Neuron (in vitro differentiated cells): Measurements from ENCODE around the gene GLYATL3.
"Not testable (repeated sequence)": the region's sequence is repeated elsewhere in the genome, so short reads cannot be mapped to it uniquely, and the experiment has no call there.

Experiments
- H2AFZ ChIP-seq: one replicate; pipeline ENCODE4 v1.6.1; 2013; ENCODE audit warnings: low read depth, mild to moderate bottlenecking, inconsistent platforms, low read length, moderate library complexity
- H3K27me3 ChIP-seq: one replicate; pipeline ENCODE4 v1.6.1; 2013; ENCODE audit warnings: low read length; ENCODE audit not compliant: insufficient read depth
- H3K36me3 ChIP-seq: one replicate; pipeline ENCODE4 v1.6.1; 2013; ENCODE audit warnings: low read length; ENCODE audit not compliant: insufficient read depth
- H3K4me1 ChIP-seq: one replicate; pipeline ENCODE4 v1.6.1; 2013; ENCODE audit warnings: low read length; ENCODE audit not compliant: insufficient read depth
- H3K4me3 ChIP-seq: 2 replicates; pipeline ENCODE4 v1.5.1; 2013; ENCODE audit warnings: mild to moderate bottlenecking, low read length, moderate library complexity
- H3K9me3 ChIP-seq: one replicate; pipeline ENCODE4 v1.6.1; 2013; ENCODE audit warnings: low read length

GLYATL3 gene

GRCh38 chr6:49499623-49500022, at the start of gene GLYATL3:
Gene GLYATL3 (plus strand): TSS chr6:49499923. CDS start chr6:49511991, 12,068 bp downstream.
- no peaks in the 10 kb centered on the region for H3K27me3 ChIP-seq
- H2AFZ ChIP-seq: no peak within 1 kb of the TSS
- H3K4me3 ChIP-seq: no peak within 1 kb of the TSS
- H3K9me3 ChIP-seq: no peaks in the 10 kb centered on the region
- H3K4me1 ChIP-seq: no peaks in the 10 kb centered on the region
- no peaks in the 10 kb centered on the region for H3K36me3 ChIP-seq

- Histone ChIP-seq H2AFZ (no peak overlapping the region), H3K9me3 (no peaks in the 10 kb centered on the region), H3K4me1 (no peaks in the 10 kb centered on the region), H3K27me3 (no peaks in the 10 kb centered on the region), H3K36me3 (peaks cover 57% of the 10 kb centered on the region), H3K4me3 (no peak overlapping the region)
Observed at GRCh38 chr6:49453221-49453620, 46.5 kb upstream of the GLYATL3 start.

GRCh38 chr6:49454787-49455709, 44.7 kb upstream of the GLYATL3 start:
- H3K4me1 ChIP-seq: no peaks in the 10 kb centered on the region
- no peak overlapping the region for H2AFZ ChIP-seq
- H3K36me3 ChIP-seq: peaks cover 58% of the 10 kb centered on the region
- no peak overlapping the region for H3K4me3 ChIP-seq
- H3K9me3 ChIP-seq: no peaks in the 10 kb centered on the region
- H3K27me3 ChIP-seq: no peaks in the 10 kb centered on the region

- H3K9me3 ChIP-seq: no peaks in the 10 kb centered on the region
- no peak overlapping the region for H3K4me3 ChIP-seq
- no peaks in the 10 kb centered on the region for H3K27me3 ChIP-seq
- no peak overlapping the region for H2AFZ ChIP-seq
- peaks cover 9% of the 10 kb centered on the region for H3K4me1 ChIP-seq
- H3K36me3 ChIP-seq: peaks cover 44% of the 10 kb centered on the region
Observed at GRCh38 chr6:49457771-49458170, 42.0 kb upstream of the GLYATL3 start.

GRCh38 chr6:49462071-49462470, 37.7 kb upstream of the GLYATL3 start:
- H3K36me3 ChIP-seq: peaks cover 19% of the 10 kb centered on the region

GRCh38 chr6:49462599-49462926, 37.2 kb upstream of the GLYATL3 start:
- H3K27me3 ChIP-seq: no peaks in the 10 kb centered on the region
- no peaks in the 10 kb centered on the region for H3K9me3 ChIP-seq
- H3K4me1 ChIP-seq: peaks cover 14% of the 10 kb centered on the region
- H2AFZ ChIP-seq: peak overlapping the region; percentile 29
- peak overlapping the region; percentile 73 for H3K4me3 ChIP-seq
- peaks cover 17% of the 10 kb centered on the region for H3K36me3 ChIP-seq

More at GRCh38 chr6:49462071-49462470, 37.7 kb upstream of the GLYATL3 start:
- Histone ChIP-seq H3K9me3 (no peaks in the 10 kb centered on the region), H3K4me3 (peak overlapping the region; percentile 73), H3K27me3 (no peaks in the 10 kb centered on the region), H2AFZ (no peak overlapping the region), H3K4me1 (peaks cover 14% of the 10 kb centered on the region)

- Histone ChIP-seq H3K36me3 (peaks cover 13% of the 10 kb centered on the region), H3K4me3 (peak within 1 kb of the TSS; percentile 73), H3K27me3 (no peaks in the 10 kb centered on the region), H3K4me1 (peaks cover 14% of the 10 kb centered on the region), H3K9me3 (no peaks in the 10 kb centered on the region), H2AFZ (peak within 1 kb of the TSS; percentile 40)
Observed at GRCh38 chr6:49462927-49463611, 36.7 kb upstream of the GLYATL3 start, which contains the start of the genes CENPQ and MMUT. Gene CENPQ (plus strand): TSS chr6:49463370. CDS start chr6:49470177, 6,807 bp downstream. Gene MMUT (minus strand): TSS chr6:49463253. CDS start chr6:49459466, 3,787 bp downstream.

GRCh38 chr6:49463612-49463967, 36.1 kb upstream of the GLYATL3 start:
- H3K36me3 ChIP-seq: peaks cover 7% of the 10 kb centered on the region
- no peaks in the 10 kb centered on the region for H3K27me3 ChIP-seq
- H2AFZ ChIP-seq: peak overlapping the region; percentile 40
- peak overlapping the region; percentile 73 for H3K4me3 ChIP-seq
- peaks cover 14% of the 10 kb centered on the region for H3K4me1 ChIP-seq
- H3K9me3 ChIP-seq: no peaks in the 10 kb centered on the region

- H3K4me1 ChIP-seq: peaks cover 14% of the 10 kb centered on the region
- no peaks in the 10 kb centered on the region for H3K9me3 ChIP-seq
- no peaks in the 10 kb centered on the region for H3K27me3 ChIP-seq
- H3K4me3 ChIP-seq: peak overlapping the region; percentile 73
- no peaks in the 10 kb centered on the region for H3K36me3 ChIP-seq
- no peak overlapping the region for H2AFZ ChIP-seq
Observed at GRCh38 chr6:49464691-49465090, 35.0 kb upstream of the GLYATL3 start.

- Histone ChIP-seq H3K36me3 (peaks cover 17% of the 10 kb centered on the region), H3K27me3 (no peaks in the 10 kb centered on the region), H3K4me1 (peaks cover 5% of the 10 kb centered on the region), H3K9me3 (no peaks in the 10 kb centered on the region), H3K4me3 (no peak overlapping the region), H2AFZ (no peak overlapping the region)
Observed at GRCh38 chr6:49468042-49468441, 31.7 kb upstream of the GLYATL3 start.

- not testable (repeated sequence) for H3K27me3 ChIP-seq, H3K4me3 ChIP-seq, H3K4me1 ChIP-seq, H3K9me3 ChIP-seq, H2AFZ ChIP-seq
- peaks cover 23% of the 10 kb centered on the region for H3K36me3 ChIP-seq
Observed at GRCh38 chr6:49476564-49476963, 23.2 kb upstream of the GLYATL3 start.

- Histone ChIP-seq H3K27me3 (no peaks in the 10 kb centered on the region), H3K36me3 (peaks cover 14% of the 10 kb centered on the region), H3K4me1 (no peaks in the 10 kb centered on the region), H3K4me3 (no peak overlapping the region), H2AFZ (no peak overlapping the region), H3K9me3 (no peaks in the 10 kb centered on the region)
Observed at GRCh38 chr6:49479308-49479970, 20.3 kb upstream of the GLYATL3 start.

GRCh38 chr6:49481846-49482245, 17.9 kb upstream of the GLYATL3 start:
- H2AFZ ChIP-seq, H3K9me3 ChIP-seq, H3K4me3 ChIP-seq, H3K27me3 ChIP-seq, H3K4me1 ChIP-seq: not testable (repeated sequence)
- H3K36me3 ChIP-seq: peaks cover 23% of the 10 kb centered on the region
